Calu3 (cell line): ENCODE data around the gene ELMO3. TPM values are rescaled to one million over a fixed set of nuclear protein-coding genes. Genes with fewer than 3 reads are reported as not detected.

ENCODE experiments used
- BruUV-seq: library from RNA; stranded (reverse); fragments of 400-500 nt; replicated peaks from 2 replicates; lab custom pipeline; 2021; lab: Mats Ljungman, UMichigan
- CTCF ChIA-PET: fragments of 300-600 bp; sonication (Branson Sonifier 250); formaldehyde crosslinking; loops from one replicate; lab custom pipeline; 2022; ENCODE audit warnings: antibody characterized with exemption; lab: Charles Lee
- DNase-seq: peaks from one replicate; pipeline ENCODE4 v3.0.0; 2022
- H3K27ac Mint-ChIP-seq: one replicate; pipeline ENCODE4 v1.8.0; 2022; ENCODE audit warnings: mixed read lengths; ENCODE audit not compliant: unreplicated experiment
- H3K27me3 Mint-ChIP-seq: one replicate; pipeline ENCODE4 v1.8.0; 2022; ENCODE audit warnings: mixed read lengths; ENCODE audit not compliant: unreplicated experiment
- H3K36me3 Mint-ChIP-seq: one replicate; pipeline ENCODE4 v1.8.0; 2022; ENCODE audit warnings: mild to moderate bottlenecking, moderate library complexity, mixed read lengths; ENCODE audit not compliant: insufficient read depth, unreplicated experiment
- H3K4me1 Mint-ChIP-seq: one replicate; pipeline ENCODE4 v1.8.0; 2022; ENCODE audit warnings: mild to moderate bottlenecking, low read depth, mixed read lengths; ENCODE audit not compliant: unreplicated experiment
- H3K4me3 Mint-ChIP-seq: one replicate; pipeline ENCODE4 v1.8.0; 2022; ENCODE audit warnings: mild to moderate bottlenecking, low read depth, moderate library complexity, mixed read lengths; ENCODE audit not compliant: unreplicated experiment
- H3K9me3 Mint-ChIP-seq: one replicate; pipeline ENCODE4 v1.8.0; 2022; ENCODE audit warnings: low read depth, mixed read lengths; ENCODE audit not compliant: unreplicated experiment
- intact Hi-C: fragments of 100-400 bp; cut with micrococcal nuclease; formaldehyde crosslinking; loops from one replicate; pipeline ENCODE4 v1.10.0; 2022; ENCODE audit not compliant: unreplicated experiment
- total RNA-seq: library from RNA; stranded (reverse); gene quantifications from 2 replicates; pipeline ENCODE4 v1.2.3, GENCODE V29; 2022
- TF ChIP-seq, protein P1 (sequence below): fragments of 200-600 bp; IDR thresholded peaks from one replicate; pipeline ENCODE4 v1.8.0; 2022; ENCODE audit warnings: antibody characterized with exemption; ENCODE audit not compliant: unreplicated experiment

ELMO3 gene
- total RNA-seq, 1 experiment from 2014 or later, result 31.9 TPM

DNA sequence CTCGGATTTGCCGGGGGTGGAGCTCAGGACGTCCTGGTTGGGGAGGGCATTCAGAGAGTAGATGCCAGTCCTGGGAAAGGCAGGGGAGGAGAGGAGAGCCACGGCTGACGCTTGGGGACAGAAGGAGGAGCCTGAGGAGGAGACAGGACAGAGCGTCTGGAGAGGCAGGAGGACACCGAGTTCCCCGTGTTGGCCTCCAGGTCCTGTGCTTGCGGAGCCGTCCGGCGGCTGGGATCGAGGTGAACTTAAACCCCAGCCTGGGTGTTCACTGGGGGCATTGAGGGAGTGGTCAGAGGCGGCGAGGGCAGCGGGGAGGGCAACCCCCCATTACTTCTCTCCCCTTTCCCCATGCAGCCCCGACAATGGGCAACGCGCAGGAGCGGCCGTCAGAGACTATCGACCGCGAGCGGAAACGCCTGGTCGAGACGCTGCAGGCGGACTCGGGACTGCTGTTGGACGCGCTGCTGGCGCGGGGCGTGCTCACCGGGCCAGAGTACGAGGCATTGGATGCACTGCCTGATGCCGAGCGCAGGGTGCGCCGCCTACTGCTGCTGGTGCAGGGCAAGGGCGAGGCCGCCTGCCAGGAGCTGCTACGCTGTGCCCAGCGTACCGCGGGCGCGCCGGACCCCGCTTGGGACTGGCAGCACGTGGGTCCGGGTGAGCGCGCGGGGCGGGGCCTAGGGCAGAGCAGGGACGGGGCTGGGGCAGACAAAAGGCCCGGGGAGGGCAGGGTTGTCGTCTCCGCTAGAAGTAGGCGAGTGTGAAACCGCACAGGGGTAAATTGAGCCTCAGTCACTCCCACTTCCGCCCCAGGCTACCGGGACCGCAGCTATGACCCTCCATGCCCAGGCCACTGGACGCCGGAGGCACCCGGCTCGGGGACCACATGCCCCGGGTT lies 24.9 kb upstream of the ELMO3 start:
- Mint-ChIP-seq H3K4me3 (peak overlapping the region; percentile 89), H3K27me3 (no peaks in the 10 kb centered on the region), H3K4me1 (peaks cover 59% of the 10 kb centered on the region), H3K27ac (peak overlapping the region; percentile 90), H3K9me3 (no peaks in the 10 kb centered on the region), H3K36me3 (peaks cover 58% of the 10 kb centered on the region)
- TF ChIP-seq, protein P1, sequence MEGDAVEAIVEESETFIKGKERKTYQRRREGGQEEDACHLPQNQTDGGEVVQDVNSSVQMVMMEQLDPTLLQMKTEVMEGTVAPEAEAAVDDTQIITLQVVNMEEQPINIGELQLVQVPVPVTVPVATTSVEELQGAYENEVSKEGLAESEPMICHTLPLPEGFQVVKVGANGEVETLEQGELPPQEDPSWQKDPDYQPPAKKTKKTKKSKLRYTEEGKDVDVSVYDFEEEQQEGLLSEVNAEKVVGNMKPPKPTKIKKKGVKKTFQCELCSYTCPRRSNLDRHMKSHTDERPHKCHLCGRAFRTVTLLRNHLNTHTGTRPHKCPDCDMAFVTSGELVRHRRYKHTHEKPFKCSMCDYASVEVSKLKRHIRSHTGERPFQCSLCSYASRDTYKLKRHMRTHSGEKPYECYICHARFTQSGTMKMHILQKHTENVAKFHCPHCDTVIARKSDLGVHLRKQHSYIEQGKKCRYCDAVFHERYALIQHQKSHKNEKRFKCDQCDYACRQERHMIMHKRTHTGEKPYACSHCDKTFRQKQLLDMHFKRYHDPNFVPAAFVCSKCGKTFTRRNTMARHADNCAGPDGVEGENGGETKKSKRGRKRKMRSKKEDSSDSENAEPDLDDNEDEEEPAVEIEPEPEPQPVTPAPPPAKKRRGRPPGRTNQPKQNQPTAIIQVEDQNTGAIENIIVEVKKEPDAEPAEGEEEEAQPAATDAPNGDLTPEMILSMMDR, result no peak
- CTCF ChIA-PET, result interaction anchor here (0.6 to 2.0 kb wide), 6 partner anchors 11 to 238 kb away, joined by 3 to 7 read pairs (median 4); partner anchors contain the start of genes FBXL8 and TRADD
- BruUV-seq, result no TSS peak
- intact Hi-C loops, result no loop called here
- DNase-seq, result peak; percentile 95

DNA sequence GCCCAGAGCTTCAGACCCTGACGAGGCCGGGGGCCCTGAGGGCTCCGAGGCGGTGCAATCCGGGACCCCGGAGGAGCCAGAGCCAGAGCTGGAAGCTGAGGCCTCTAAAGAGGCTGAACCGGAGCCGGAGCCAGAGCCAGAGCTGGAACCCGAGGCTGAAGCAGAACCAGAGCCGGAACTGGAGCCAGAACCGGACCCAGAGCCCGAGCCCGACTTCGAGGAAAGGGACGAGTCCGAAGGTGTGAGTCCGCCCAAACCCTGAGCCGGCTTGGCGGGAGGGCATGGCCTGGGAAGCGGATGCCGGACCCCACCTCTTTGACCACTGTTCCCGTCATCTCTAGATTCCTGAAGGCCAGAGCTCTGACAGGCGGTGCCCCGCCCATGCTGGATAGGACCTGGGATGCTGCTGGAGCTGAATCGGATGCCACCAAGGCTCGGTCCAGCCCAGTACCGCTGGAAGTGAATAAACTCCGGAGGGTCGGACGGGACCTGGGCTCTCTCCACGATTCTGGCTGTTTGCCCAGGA lies 24.2 kb upstream of the ELMO3 start:
- Mint-ChIP-seq H3K9me3 (no peaks in the 10 kb centered on the region), H3K27ac (no peak overlapping the region), H3K4me1 (peaks cover 60% of the 10 kb centered on the region), H3K27me3 (no peaks in the 10 kb centered on the region), H3K36me3 (peaks cover 56% of the 10 kb centered on the region), H3K4me3 (peak overlapping the region; percentile 89)
- BruUV-seq, result no TSS peak
- intact Hi-C loops, result no loop called here
- TF ChIP-seq, protein P1, result no peak
- DNase-seq, result no peak
- CTCF ChIA-PET, result interaction anchor here (0.8 to 2.0 kb wide), 6 partner anchors 10 to 221 kb away, joined by 3 to 7 read pairs (median 4); partner anchors contain the start of genes FBXL8 and TRADD

DNA sequence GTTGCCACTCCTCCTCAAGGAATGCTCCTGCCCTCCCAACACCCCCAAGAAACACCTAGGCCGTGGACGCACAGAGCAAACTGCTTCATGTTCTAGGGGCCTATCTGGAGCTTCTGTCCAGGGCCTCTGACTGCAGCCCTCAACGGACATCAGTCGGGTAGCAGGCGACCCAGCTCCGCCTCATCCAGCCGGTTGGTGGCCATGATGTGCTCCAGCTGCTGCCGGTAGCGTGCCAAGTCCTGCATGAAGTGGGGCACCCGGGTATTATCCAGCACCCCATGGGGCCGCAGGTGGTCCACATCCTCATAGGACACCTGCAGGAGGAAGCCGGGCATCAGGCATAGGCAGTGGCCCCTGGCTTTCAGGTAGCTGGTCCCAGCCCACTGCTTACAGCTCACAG lies 22.3 kb upstream of the ELMO3 start:
- no peak overlapping the region for H3K4me3 Mint-ChIP-seq
- no peaks in the 10 kb centered on the region for H3K9me3 Mint-ChIP-seq
- CTCF ChIA-PET, result interaction anchor here (0.7 kb wide), 1 partner anchor 215 kb away, joined by 3 read pairs; no protein-coding TSS in a partner anchor
- peaks cover 46% of the 10 kb centered on the region for H3K36me3 Mint-ChIP-seq
- intact Hi-C loops, result no loop called here
- peaks cover 42% of the 10 kb centered on the region for H3K4me1 Mint-ChIP-seq
- TF ChIP-seq, protein P1, result no peak
- no peaks in the 10 kb centered on the region for H3K27me3 Mint-ChIP-seq
- DNase-seq, result no peak
- no peak overlapping the region for H3K27ac Mint-ChIP-seq
- no TSS peak for BruUV-seq

- BruUV-seq, result no TSS peak
- Mint-ChIP-seq H3K27ac (peak overlapping the region; percentile 29), H3K9me3 (no peaks in the 10 kb centered on the region), H3K36me3 (peaks cover 40% of the 10 kb centered on the region), H3K4me3 (peak overlapping the region; percentile 72), H3K27me3 (no peaks in the 10 kb centered on the region), H3K4me1 (peaks cover 40% of the 10 kb centered on the region)
- TF ChIP-seq, protein P1, result no peak
- peak; percentile 91 for DNase-seq
- CTCF ChIA-PET, result interaction anchor here (0.6 to 1.4 kb wide), 8 partner anchors 15 to 344 kb away, joined by 3 to 7 read pairs (median 4); partner anchors contain the start of genes FBXL8 and TRADD
- intact Hi-C loops, result no loop called here
Observed at GRCh38 chr16:67177743-67178699, 20.9 kb upstream of the ELMO3 start.
